ENCODE results near the gene WDR86. TPM values are rescaled to one million over a fixed set of nuclear protein-coding genes. Genes with fewer than 3 reads are reported as not detected.

WDR86 gene
- total RNA-seq, 1 experiment from 2014 or later, result 8.1 TPM

DNA sequence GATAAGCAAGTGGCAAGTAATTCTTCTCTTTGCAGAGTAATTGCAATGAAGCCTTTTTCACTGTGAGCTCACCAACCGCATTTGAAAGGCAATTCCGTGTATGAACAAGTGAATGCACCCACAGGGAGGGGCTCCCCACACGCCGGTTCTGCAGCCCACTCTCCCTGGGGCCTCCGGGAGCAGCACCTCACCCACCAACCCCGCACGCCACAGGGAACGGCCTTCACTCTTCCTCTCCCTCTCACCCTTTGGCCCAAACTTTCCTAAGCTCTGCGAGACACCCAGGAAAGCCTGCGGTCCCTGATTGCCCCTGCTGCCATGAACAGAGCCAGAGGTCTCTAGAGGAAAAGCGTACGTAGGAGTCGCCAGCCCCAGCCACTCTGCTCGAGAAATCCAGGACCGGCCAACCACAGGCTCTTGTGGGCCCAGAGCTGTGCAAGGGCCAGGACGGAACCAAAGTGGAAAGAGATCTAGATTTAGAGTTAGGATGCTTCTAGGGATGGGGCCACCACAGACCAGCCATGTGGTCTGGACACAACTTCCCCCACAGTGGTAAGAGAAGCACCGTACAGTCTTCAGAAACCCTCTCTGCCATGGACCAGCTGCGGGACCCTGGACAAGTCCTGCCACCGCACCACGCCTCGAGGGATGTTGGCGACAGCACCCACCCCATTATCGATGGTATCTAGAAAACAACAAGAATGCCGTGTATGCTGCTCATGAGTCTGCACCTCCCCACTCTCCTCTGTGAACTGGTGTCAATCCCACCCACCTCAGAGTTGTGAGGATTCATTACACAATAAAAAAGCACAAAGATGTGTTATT, 3.6 kb downstream of the WDR86 start:
- Mint-ChIP-seq H3K4me3 (no peak overlapping the region), H3K4me1 (peaks cover 21 to 28% of the 10 kb centered on the region in 2 experiments)
- H2BK120ac ChIP-seq (ENCODE audit: low read depth, low read length, poor library complexity, severe bottlenecking), result no peak overlapping the region

More for the DNA sequence above, 3.6 kb downstream of the WDR86 start:
- Histone ChIP-seq H3K79me1 (ENCODE audit: insufficient read depth, low read depth, low read length, poor library complexity, severe bottlenecking) (no peaks in the 10 kb centered on the region), H4K5ac (ENCODE audit: insufficient read length, low read depth, low read length) (no peak overlapping the region), H3K4me2 (ENCODE audit: insufficient read depth, insufficient read length, low read length) (no peak overlapping the region), H3K23me2 (ENCODE audit: insufficient read length, low read depth, low read length, poor library complexity, severe bottlenecking) (peaks cover 25% of the 10 kb centered on the region), H3K4me1 (ENCODE audit: insufficient read depth, low read length) (no peaks in the 10 kb centered on the region; the same call in 1 of the 2 replicates), H4K8ac (replicated peaks; ENCODE audit: insufficient read length, low read depth, low read length) (no peak overlapping the region), H3K56ac (ENCODE audit: insufficient read length, low read depth, low read length) (no peak overlapping the region), H2BK12ac (ENCODE audit: insufficient read length, low read depth, low read length) (no peak overlapping the region), H2AK5ac (ENCODE audit: insufficient read length, low read length) (no peak overlapping the region), H2BK15ac (ENCODE audit: low read depth, low read length) (no peak overlapping the region), H3K9me3 (ENCODE audit: control insufficient read depth, low read depth, low read length) (no peaks in the 10 kb centered on the region), H3K79me2 (ENCODE audit: insufficient read depth, low read length) (no peaks in the 10 kb centered on the region), H2AFZ (ENCODE audit: low read length) (no peak overlapping the region), H4K20me1 (ENCODE audit: control insufficient read depth, insufficient read depth, insufficient read length) (no peaks in the 10 kb centered on the region), H3K27me3 (ENCODE audit: insufficient read depth, low read length) (no peaks in the 10 kb centered on the region; the same call in 1 of the 2 replicates), H3K9ac (ENCODE audit: extremely low read depth, insufficient read length, low read length) (no peak overlapping the region), H3K27ac (ENCODE audit: insufficient read length, low read depth, low read length) (no peak overlapping the region), H2BK20ac (ENCODE audit: low read depth, low read length, poor library complexity, severe bottlenecking) (no peak overlapping the region), H3K18ac (ENCODE audit: insufficient read length, low read depth, low read length) (no peak overlapping the region), H3K14ac (ENCODE audit: insufficient read depth, low read length) (no peak overlapping the region), H3T11ph (ENCODE audit: low read length) (no peak overlapping the region), H4K91ac (ENCODE audit: insufficient read length, low read depth, low read length) (no peak overlapping the region), H3K23ac (ENCODE audit: insufficient read length, low read depth, low read length) (no peak overlapping the region), H2BK5ac (ENCODE audit: insufficient read length, low read length) (no peak overlapping the region), H3K4ac (ENCODE audit: low read depth, low read length) (no peak overlapping the region)
- DNase-seq, result no peak
- Mint-ChIP-seq H3K36me3 (ENCODE audit: insufficient read depth in 1 of 3, low read depth in 3 of 3) (peaks cover 0 to 8% (median 2%) of the 10 kb centered on the region in 3 experiments; a peak in 5 of 7 replicates), H3K27ac (no peak overlapping the region), H3K27me3 (ENCODE audit: low read depth) (peaks cover 21% of the 10 kb centered on the region), H3K9me3 (peaks cover 0 to 3% of the 10 kb centered on the region in 2 experiments; a peak in 1 of 5 replicates)
- no peak for TF ChIP-seq CTCF (conservative IDR thresholded peaks at IDR 0.05)
- no CpG with 5 or more reads among the region's 24 CpGs for WGBS (ENCODE audit: extremely low coverage, insufficient read length, low lambda C conversion rate)
